ENCODE results near the gene RFESD. TPM values are rescaled to one million over a fixed set of nuclear protein-coding genes. Genes with fewer than 3 reads are reported as not detected.

The RFESD gene
- total and polyA plus RNA-seq, 10 of the 15 experiments (the other 5 are each of a cell fraction or from before 2014, with no cell fraction given): 1.9 to 14.7 (median 4.9) TPM

- TF ChIP-seq FOXK2 (IDR thresholded peaks at IDR 0.05): no peak
- TF ChIP-seq SIX5 (IDR thresholded peaks at IDR 0.05; ENCODE audit: low read depth, low read length, severe bottlenecking): no peak
- TF ChIP-seq PBX3 (IDR thresholded peaks at IDR 0.05; ENCODE audit: insufficient replicate concordance, low read depth, low read length): no peak
- no peak for TF ChIP-seq BCL11A (IDR thresholded peaks at IDR 0.05; ENCODE audit: low read depth, low read length)
- no peak for TF ChIP-seq BHLHE40 (IDR thresholded peaks at IDR 0.05; ENCODE audit: borderline replicate concordance in 1 of 2, low read depth in 2 of 2, low read length in 1 of 2)
- TF ChIP-seq MEF2A (IDR thresholded peaks at IDR 0.05; ENCODE audit: insufficient read depth, low read depth, low read length): no peak
- TF ChIP-seq CHD1 (IDR thresholded peaks at IDR 0.05; ENCODE audit: low read depth, low read length): no peak
- TF ChIP-seq ZBTB11 (CRISPR knock-in tag; IDR thresholded peaks at IDR 0.05): no peak
Observed at GRCh38 chr5:95652849-95653248, 6.3 kb downstream of the RFESD start (continued).

Measured in GM12878 (cell line).